ENCODE results near the gene AGR2.

The AGR2 gene

DNA sequence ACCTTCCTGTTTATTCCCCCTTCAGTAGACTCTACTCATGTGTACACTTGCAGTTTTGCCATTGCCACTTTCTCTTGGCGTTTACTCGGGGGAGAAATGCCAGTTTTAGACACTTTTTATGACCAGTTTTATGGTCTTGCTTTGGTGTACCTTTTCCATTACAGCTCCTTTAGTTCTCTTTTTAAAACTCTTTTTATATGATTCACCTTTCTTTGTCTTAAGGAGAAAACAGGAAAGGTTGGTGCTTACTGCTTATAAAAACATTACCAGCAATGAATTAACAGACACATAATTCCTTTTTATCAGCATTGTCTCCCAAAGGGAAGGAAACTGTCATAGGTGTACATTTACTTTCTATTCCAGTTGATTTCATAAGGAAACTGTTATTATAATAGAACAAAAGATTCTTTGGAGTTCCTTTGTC, 39.4 kb downstream of the AGR2 start:
- TF ChIP-seq, protein P1, sequence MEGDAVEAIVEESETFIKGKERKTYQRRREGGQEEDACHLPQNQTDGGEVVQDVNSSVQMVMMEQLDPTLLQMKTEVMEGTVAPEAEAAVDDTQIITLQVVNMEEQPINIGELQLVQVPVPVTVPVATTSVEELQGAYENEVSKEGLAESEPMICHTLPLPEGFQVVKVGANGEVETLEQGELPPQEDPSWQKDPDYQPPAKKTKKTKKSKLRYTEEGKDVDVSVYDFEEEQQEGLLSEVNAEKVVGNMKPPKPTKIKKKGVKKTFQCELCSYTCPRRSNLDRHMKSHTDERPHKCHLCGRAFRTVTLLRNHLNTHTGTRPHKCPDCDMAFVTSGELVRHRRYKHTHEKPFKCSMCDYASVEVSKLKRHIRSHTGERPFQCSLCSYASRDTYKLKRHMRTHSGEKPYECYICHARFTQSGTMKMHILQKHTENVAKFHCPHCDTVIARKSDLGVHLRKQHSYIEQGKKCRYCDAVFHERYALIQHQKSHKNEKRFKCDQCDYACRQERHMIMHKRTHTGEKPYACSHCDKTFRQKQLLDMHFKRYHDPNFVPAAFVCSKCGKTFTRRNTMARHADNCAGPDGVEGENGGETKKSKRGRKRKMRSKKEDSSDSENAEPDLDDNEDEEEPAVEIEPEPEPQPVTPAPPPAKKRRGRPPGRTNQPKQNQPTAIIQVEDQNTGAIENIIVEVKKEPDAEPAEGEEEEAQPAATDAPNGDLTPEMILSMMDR (IDR thresholded peaks at IDR 0.05; ENCODE audit: insufficient read depth, low read length, poor library complexity, severe bottlenecking) = no peak
- H3K36me3 ChIP-seq (ENCODE audit: control insufficient read depth, insufficient read depth, low read length) = no peaks in the 10 kb centered on the region
- H3K27me3 ChIP-seq (replicated peaks; ENCODE audit: control insufficient read depth, insufficient read depth, low read length) = no peaks in the 10 kb centered on the region; the same call in 1 of the 2 replicates

DNA sequence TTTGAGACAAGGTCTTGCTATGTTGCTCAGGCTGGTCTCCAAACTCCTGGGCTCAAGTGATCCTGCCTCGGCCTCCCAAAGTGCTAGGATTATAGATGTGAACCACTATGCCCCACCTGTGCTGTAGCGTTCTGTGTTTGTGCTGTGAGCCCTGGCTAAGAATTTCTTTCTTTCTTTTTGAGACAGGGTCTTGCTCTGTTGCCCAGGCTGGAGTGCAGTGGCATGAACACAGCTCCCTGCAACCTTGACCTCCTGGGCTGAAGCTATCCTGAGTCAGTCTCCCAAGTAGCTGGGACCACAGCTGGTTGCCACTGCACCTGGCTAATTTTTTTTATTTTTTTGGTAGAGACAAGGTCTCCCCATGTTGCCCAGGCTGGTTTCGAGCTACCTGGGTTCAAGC, 39.9 kb downstream of the AGR2 start:
- TF ChIP-seq, protein P1 (IDR thresholded peaks at IDR 0.05; ENCODE audit: insufficient read depth, low read length, poor library complexity, severe bottlenecking) = no peak
- Histone ChIP-seq H3K27me3 (replicated peaks; ENCODE audit: control insufficient read depth, insufficient read depth, low read length) (no peaks in the 10 kb centered on the region; the same call in 1 of the 2 replicates), H3K4me3 (replicated peaks; ENCODE audit: low read depth, low read length) (no peak overlapping the region), H3K36me3 (ENCODE audit: control insufficient read depth, insufficient read depth, low read length) (no peaks in the 10 kb centered on the region)
- no peak for DNase-seq (ENCODE audit: extremely low read depth, insufficient read length)

More for the DNA sequence above, 39.4 kb downstream of the AGR2 start:
- DNase-seq (ENCODE audit: extremely low read depth, insufficient read length) = no peak
- H3K4me3 ChIP-seq (replicated peaks; ENCODE audit: low read depth, low read length) = no peak overlapping the region

DNA sequence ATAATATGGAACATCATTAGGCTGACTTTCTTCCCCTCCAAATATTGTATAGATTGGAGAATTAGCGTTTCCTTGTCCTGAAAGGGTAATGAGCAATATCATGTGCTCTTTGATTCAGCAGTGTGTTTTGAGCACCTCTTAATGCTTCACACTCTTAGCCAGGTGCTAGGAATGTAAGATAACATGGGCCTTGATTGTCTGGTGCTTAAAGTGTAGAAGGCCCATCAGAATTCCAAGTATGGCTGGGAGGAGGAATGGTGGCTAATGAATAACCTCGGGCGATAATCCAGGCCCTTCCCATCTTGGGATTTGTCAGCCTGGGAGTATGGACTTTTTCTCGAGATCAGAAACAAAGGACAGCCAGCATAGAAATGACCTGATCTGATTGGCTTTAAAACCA, 42.6 kb downstream of the AGR2 start:
- DNase-seq (ENCODE audit: extremely low read depth, insufficient read length) = no peak
- Histone ChIP-seq H3K27me3 (replicated peaks; ENCODE audit: control insufficient read depth, insufficient read depth, low read length) (no peaks in the 10 kb centered on the region; the same call in 1 of the 2 replicates), H3K4me3 (replicated peaks; ENCODE audit: low read depth, low read length) (no peak overlapping the region), H3K36me3 (ENCODE audit: control insufficient read depth, insufficient read depth, low read length) (no peaks in the 10 kb centered on the region)
- TF ChIP-seq, protein P1 (IDR thresholded peaks at IDR 0.05; ENCODE audit: insufficient read depth, low read length, poor library complexity, severe bottlenecking) = no peak

DNA sequence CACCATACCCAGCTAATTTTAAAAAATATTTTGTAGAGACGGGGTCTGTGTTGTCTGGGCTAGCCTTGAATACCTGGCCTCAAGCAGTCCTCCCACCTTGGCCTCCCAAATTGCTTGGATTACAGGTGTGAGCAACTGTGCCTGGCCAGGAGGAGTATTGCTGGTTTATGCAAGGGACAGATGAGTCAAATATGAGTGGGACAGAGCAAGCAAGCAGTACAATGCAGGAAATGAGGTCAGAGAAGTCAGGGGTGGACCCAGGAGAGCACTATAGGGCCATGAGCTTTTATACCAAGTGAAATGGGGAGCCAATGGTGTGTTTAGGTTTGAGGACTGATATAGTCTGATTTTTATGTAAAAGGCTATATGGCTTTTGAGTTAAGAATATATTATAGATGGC, 45.0 kb downstream of the AGR2 start:
- H3K4me3 ChIP-seq (replicated peaks; ENCODE audit: low read depth, low read length) = no peak overlapping the region
- TF ChIP-seq, protein P1 (IDR thresholded peaks at IDR 0.05; ENCODE audit: insufficient read depth, low read length, poor library complexity, severe bottlenecking) = no peak

DNA sequence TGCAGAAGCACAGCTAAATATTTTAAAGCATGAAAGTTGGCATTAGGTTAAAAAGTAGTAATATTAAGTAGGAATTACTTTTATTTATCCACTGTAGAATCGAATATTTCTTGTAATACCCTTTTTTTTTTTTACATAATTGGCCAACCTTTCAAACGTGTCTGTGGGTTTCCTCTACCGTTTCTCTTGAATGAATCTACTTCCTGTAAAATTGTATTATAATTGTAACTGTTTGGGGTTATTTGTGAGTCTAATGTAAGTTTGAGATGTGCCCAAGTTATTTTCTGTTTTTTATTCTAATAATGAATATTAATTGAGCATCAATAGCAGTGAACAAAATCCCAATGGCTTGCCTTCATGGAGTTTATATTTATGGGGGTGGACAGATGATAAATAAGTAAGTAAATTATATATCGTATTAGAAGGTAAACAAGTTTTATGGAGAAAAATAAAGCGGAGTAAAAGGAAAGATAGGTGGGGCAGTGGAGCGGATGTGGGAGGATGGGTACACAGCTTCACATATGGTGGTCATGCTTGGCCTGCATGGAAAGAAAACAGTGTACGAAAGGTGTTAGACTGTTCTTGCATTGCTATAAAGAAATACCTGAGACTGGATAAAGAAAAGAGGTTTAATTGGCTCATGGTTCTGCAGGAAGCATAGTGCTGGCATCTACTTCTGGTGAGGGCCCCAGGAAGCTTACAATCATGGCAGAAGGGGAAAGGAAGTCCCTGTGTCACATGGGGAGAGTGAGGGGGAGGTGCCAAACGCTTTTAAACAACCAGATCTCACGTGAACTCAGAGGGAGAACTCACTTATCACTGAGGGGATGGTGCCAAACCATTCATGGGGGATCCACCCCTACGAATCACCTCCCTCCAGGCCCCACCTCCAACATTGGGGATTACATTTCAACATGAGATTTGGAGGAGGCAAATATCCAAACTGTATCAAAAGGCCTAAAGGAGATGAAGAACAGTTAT, 45.9 kb downstream of the AGR2 start:
- H3K27me3 ChIP-seq (replicated peaks; ENCODE audit: control insufficient read depth, insufficient read depth, low read length) = no peaks in the 10 kb centered on the region
- no peak for DNase-seq (ENCODE audit: extremely low read depth, insufficient read length)
- H3K4me3 ChIP-seq (replicated peaks; ENCODE audit: low read depth, low read length) = no peak overlapping the region
- TF ChIP-seq, protein P1 (IDR thresholded peaks at IDR 0.05; ENCODE audit: insufficient read depth, low read length, poor library complexity, severe bottlenecking) = no peak
- no peaks in the 10 kb centered on the region for H3K36me3 ChIP-seq (ENCODE audit: control insufficient read depth, insufficient read depth, low read length)

More for the DNA sequence above, 45.0 kb downstream of the AGR2 start:
- Histone ChIP-seq H3K27me3 (replicated peaks; ENCODE audit: control insufficient read depth, insufficient read depth, low read length) (no peaks in the 10 kb centered on the region), H3K36me3 (ENCODE audit: control insufficient read depth, insufficient read depth, low read length) (no peaks in the 10 kb centered on the region)
- DNase-seq (ENCODE audit: extremely low read depth, insufficient read length) = no peak
